ENCODE results near the gene FAM107A.

The FAM107A gene

GRCh38 chr3:58566398-58567250 is 10.6 kb downstream of the FAM107A start:
- no peak for DNase-seq

- DNase-seq = no peak
These were observed 11.4 kb downstream of the FAM107A start for GRCh38 chr3:58565621-58566397.

- DNase-seq = no peak
These were observed 12.6 kb downstream of the FAM107A start for GRCh38 chr3:58564456-58565160.

- no peak for DNase-seq
These were observed 13.1 kb downstream of the FAM107A start for GRCh38 chr3:58564054-58564453.

- DNase-seq = no peak
These were observed 13.7 kb downstream of the FAM107A start for GRCh38 chr3:58563386-58564035.

- no peak for DNase-seq
These were observed 14.7 kb downstream of the FAM107A start for GRCh38 chr3:58562498-58562897.

GRCh38 chr3:58560771-58561311 is 16.4 kb downstream of the FAM107A start:
- no peak for DNase-seq

- no peak for DNase-seq
These were observed 17.6 kb downstream of the FAM107A start for GRCh38 chr3:58559586-58559985.

- no peak for DNase-seq
These were observed 19.7 kb downstream of the FAM107A start for GRCh38 chr3:58557491-58557890.

- no peak for DNase-seq
These were observed 20.4 kb downstream of the FAM107A start for GRCh38 chr3:58556761-58557221.

GRCh38 chr3:58556001-58556400 is 21.2 kb downstream of the FAM107A start:
- no peak for DNase-seq

GRCh38 chr3:58555203-58555602 is 22.0 kb downstream of the FAM107A start:
- DNase-seq = no peak

GRCh38 chr3:58553003-58553402 is 24.2 kb downstream of the FAM107A start:
- no peak for DNase-seq

- no peak for DNase-seq
These were observed 25.5 kb downstream of the FAM107A start for GRCh38 chr3:58551636-58552180.

GRCh38 chr3:58544541-58544940 is 32.6 kb downstream of the FAM107A start:
- no peak for DNase-seq

GRCh38 chr3:58540176-58540858 is 36.9 kb downstream of the FAM107A start:
- DNase-seq = no peak

GRCh38 chr3:58539626-58540025 is 37.6 kb downstream of the FAM107A start:
- DNase-seq = no peak

- no peak for DNase-seq
These were observed 39.5 kb downstream of the FAM107A start for GRCh38 chr3:58537412-58538301.

GRCh38 chr3:58536501-58537411 is 40.4 kb downstream of the FAM107A start, which contains the start of gene ACOX2:
ACOX2 (minus strand) TSS chr3:58537190; CDS start chr3:58535106, 2,084 bp downstream.
- DNase-seq = no peak

All from retina (tissue), 1 donor.